Measurements from ENCODE around the gene ALDH3B1. TPM values are rescaled to one million over a fixed set of nuclear protein-coding genes. Genes with fewer than 3 reads are reported as not detected.
A peak's percentile ranks its signal among the peaks of the same experiment; 100 is the strongest.

ALDH3B1 gene
- total and polyA plus RNA-seq, 2 experiments from 2014 or later: 0.45 to 0.55 TPM

- DNase-seq (ENCODE audit: low read depth in 1 of 2, low spot score in 1 of 2): no peak
- Histone ChIP-seq H3K4me3 (no peak overlapping the region), H3K4me1 (ENCODE audit: low read depth) (peaks cover 7% of the 10 kb centered on the region), H3K27ac (no peak overlapping the region), H3K27me3 (no peaks in the 10 kb centered on the region), H3K9me3 (ENCODE audit: low read depth) (no peaks in the 10 kb centered on the region), H3K36me3 (no peaks in the 10 kb centered on the region)
- TF ChIP-seq, protein P1, sequence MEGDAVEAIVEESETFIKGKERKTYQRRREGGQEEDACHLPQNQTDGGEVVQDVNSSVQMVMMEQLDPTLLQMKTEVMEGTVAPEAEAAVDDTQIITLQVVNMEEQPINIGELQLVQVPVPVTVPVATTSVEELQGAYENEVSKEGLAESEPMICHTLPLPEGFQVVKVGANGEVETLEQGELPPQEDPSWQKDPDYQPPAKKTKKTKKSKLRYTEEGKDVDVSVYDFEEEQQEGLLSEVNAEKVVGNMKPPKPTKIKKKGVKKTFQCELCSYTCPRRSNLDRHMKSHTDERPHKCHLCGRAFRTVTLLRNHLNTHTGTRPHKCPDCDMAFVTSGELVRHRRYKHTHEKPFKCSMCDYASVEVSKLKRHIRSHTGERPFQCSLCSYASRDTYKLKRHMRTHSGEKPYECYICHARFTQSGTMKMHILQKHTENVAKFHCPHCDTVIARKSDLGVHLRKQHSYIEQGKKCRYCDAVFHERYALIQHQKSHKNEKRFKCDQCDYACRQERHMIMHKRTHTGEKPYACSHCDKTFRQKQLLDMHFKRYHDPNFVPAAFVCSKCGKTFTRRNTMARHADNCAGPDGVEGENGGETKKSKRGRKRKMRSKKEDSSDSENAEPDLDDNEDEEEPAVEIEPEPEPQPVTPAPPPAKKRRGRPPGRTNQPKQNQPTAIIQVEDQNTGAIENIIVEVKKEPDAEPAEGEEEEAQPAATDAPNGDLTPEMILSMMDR (IDR thresholded peaks at IDR 0.05; ENCODE audit: low read depth, low read length): no peak
Observed at GRCh38 chr11:68011051-68011943, 1.2 kb downstream of the ALDH3B1 start.

- H3K4me3 ChIP-seq: no peak overlapping the region
- no peaks in the 10 kb centered on the region for H3K36me3 ChIP-seq
- H3K9me3 ChIP-seq (ENCODE audit: low read depth): no peaks in the 10 kb centered on the region
- peaks cover 7% of the 10 kb centered on the region for H3K4me1 ChIP-seq (ENCODE audit: low read depth)
- DNase-seq (ENCODE audit: low read depth in 1 of 2, low spot score in 1 of 2): no peak
- TF ChIP-seq, protein P1 (IDR thresholded peaks at IDR 0.05; ENCODE audit: low read depth, low read length): no peak
- H3K27ac ChIP-seq: no peak overlapping the region
- no peaks in the 10 kb centered on the region for H3K27me3 ChIP-seq
Observed at GRCh38 chr11:68012044-68012842, 2.1 kb downstream of the ALDH3B1 start.

DNA sequence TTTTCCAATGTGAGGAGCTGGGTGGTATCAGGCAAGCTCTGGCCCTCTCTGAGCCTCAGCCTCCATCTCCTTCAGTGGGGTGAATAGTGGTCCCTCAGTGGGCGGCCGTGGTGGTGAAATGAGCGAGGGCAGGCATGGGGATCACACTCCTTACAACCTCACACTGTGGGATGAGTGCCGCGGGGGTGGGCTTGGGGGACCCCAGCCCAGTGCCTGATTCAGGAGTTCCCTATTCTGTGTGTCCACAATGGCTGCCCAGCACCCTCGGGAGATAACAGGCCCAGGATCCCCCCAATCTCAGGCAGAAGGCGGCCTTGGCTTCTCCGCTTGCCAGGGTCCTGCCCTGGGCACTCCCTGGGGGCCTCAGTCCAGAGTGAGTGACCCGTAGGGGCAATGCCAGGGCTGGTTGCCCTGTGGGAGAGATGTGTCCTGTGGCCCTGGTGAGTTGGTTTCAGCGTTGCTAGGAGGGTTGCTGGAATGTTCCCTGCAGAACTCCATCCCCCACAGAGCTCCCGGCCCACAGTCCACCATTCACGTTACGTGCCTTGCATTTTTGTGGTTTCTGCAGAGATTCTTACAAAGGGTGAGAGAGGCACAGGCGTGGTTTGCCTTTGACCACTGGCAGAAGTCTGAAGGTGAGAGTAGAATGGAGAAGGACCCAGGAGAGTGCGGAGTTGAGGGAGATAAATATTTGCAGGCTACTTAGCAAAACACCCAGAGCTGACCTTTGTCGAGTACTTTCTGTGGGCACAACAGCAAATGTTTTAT, 2.9 kb downstream of the ALDH3B1 start:
- H3K4me3 ChIP-seq: no peak overlapping the region
- no peaks in the 10 kb centered on the region for H3K36me3 ChIP-seq
- no peaks in the 10 kb centered on the region for H3K9me3 ChIP-seq (ENCODE audit: low read depth)
- no peak overlapping the region for H3K27ac ChIP-seq
- H3K27me3 ChIP-seq: no peaks in the 10 kb centered on the region
- TF ChIP-seq, protein P1 (IDR thresholded peaks at IDR 0.05; ENCODE audit: low read depth, low read length): no peak
- H3K4me1 ChIP-seq (ENCODE audit: low read depth): peaks cover 7% of the 10 kb centered on the region
- DNase-seq (ENCODE audit: low read depth in 1 of 2, low spot score in 1 of 2): peak in 1 of 2 donors; percentile 98

DNA sequence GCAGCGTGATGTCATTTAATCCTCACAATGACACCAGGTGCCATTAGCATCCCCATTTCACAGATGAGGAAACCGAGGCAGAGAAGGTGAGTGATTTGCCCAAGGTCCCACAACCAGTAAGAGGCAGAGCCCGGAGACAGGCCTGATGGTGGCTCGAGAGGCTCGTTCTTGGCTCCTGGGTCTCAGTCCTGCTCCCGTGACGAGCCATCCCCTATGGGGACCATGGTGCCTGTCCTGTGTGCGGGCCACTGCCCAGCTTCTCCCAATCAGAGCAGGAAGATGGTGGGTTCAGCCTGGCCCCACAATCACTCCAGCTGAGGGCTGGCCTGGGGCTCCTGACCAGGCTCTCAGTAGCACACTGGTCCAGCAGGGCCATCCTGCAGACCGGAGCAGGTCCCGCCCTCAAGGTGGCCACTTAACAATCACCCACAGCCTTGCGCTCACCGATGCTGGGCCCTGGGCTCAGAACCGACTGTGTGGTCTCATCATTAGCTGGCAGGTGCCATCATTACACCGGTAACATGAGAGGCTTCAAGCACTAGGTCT, 3.6 kb downstream of the ALDH3B1 start:
- H3K36me3 ChIP-seq: no peaks in the 10 kb centered on the region
- DNase-seq (ENCODE audit: low read depth in 1 of 2, low spot score in 1 of 2): no peak
- H3K9me3 ChIP-seq (ENCODE audit: low read depth): no peaks in the 10 kb centered on the region
- H3K4me1 ChIP-seq (ENCODE audit: low read depth): peaks cover 7% of the 10 kb centered on the region
- H3K27me3 ChIP-seq: no peaks in the 10 kb centered on the region
- no peak overlapping the region for H3K4me3 ChIP-seq
- TF ChIP-seq, protein P1 (IDR thresholded peaks at IDR 0.05; ENCODE audit: low read depth, low read length): no peak
- no peak overlapping the region for H3K27ac ChIP-seq
